ENCODE data around the gene UTP25. TPM values are rescaled to one million over a fixed set of nuclear protein-coding genes. Genes with fewer than 3 reads are reported as not detected.
"Not testable (repeated sequence)": the region's sequence is repeated elsewhere in the genome, so short reads cannot be mapped to it uniquely, and the experiment has no call there.

UTP25 gene
- total and polyA plus RNA-seq, 8 donors = 0.95 to 4.4 (median 3.0) TPM

DNA sequence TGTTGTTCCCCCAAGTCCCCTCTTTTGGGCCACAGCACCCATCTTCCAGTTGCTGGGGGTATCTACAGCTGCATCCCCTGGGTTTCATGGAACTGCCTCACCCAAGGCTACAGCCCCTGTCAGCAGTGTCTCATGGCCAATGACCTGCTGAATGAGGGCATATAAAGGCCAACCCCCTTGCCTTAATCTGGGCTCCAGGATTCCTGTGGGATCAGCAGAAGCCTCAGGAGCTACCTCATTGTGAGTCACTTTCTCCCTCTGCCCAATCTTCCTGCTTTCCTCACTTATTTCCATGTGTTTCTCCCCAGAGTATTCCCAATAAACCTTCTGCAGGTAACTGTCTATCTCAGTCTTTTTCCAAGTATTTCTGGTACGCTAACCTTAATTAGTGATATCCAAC, 73.0 kb downstream of the UTP25 start:
- no peak overlapping the region for H3K4me3 ChIP-seq
- H3K27me3 ChIP-seq = no peaks in the 10 kb centered on the region
- 89 to 97% methylated on average over 1 of the region's 1 CpG for WGBS, 2 donors
- no peaks in the 10 kb centered on the region for H3K36me3 ChIP-seq
- DNase-seq (no peak), FAIRE-seq (no peak), ATAC-seq (no peak)
- TF ChIP-seq, protein P1, sequence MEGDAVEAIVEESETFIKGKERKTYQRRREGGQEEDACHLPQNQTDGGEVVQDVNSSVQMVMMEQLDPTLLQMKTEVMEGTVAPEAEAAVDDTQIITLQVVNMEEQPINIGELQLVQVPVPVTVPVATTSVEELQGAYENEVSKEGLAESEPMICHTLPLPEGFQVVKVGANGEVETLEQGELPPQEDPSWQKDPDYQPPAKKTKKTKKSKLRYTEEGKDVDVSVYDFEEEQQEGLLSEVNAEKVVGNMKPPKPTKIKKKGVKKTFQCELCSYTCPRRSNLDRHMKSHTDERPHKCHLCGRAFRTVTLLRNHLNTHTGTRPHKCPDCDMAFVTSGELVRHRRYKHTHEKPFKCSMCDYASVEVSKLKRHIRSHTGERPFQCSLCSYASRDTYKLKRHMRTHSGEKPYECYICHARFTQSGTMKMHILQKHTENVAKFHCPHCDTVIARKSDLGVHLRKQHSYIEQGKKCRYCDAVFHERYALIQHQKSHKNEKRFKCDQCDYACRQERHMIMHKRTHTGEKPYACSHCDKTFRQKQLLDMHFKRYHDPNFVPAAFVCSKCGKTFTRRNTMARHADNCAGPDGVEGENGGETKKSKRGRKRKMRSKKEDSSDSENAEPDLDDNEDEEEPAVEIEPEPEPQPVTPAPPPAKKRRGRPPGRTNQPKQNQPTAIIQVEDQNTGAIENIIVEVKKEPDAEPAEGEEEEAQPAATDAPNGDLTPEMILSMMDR (IDR thresholded peaks at IDR 0.05) = no peak
- H3K4me1 ChIP-seq = no peaks in the 10 kb centered on the region
- intact Hi-C loops (cut with DNase I) = no loop called here
- H3K9me3 ChIP-seq = no peaks in the 10 kb centered on the region
- H3K27ac ChIP-seq = no peak overlapping the region

DNA sequence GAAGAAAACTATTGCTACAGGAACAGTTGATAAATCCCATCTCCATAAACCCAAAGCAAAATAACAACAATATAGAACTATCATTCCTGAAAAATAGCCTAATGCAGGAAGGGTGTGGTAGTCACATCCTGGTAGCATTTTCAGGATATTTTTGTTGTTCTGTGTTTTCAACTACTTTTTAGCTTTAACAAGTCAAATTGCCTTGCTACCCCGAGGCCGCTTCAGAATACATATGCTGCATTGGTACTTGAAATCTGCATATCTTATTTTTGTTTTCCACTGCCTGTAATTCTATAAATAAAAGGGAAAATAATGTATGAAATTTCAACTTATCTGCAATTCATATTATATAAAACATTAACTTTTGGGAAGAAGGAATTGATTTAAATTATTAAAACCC, 73.4 kb downstream of the UTP25 start:
- Histone ChIP-seq H3K36me3 (no peaks in the 10 kb centered on the region), H3K4me1 (no peaks in the 10 kb centered on the region), H3K4me3 (no peak overlapping the region), H3K27ac (no peak overlapping the region), H3K9me3 (no peaks in the 10 kb centered on the region), H3K27me3 (no peaks in the 10 kb centered on the region)
- intact Hi-C loops (cut with DNase I) = no loop called here
- TF ChIP-seq, protein P1 (IDR thresholded peaks at IDR 0.05) = no peak
- WGBS, 2 donors = 82 to 85% methylated on average over 2 of the region's 2 CpGs
- ATAC-seq (no peak), DNase-seq (no peak), FAIRE-seq (no peak)

DNA sequence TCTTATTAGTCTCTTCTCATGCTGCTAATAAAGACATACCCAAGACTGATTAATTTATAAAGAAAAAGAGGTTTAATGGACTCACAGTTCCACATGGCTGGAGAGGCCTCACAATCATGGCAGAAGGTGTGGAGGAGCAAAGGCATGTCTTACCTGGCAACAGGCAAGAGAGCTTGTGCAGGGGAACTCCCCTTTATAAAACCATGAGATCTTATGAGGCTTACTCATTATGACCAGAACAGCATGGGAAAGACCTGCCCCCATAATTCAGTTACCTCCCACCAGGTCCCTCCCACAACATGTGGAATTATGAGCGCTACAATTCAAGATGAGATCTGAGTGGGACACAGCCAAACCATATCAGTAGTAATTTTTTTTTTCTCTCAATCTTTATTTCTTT, 77.0 kb downstream of the UTP25 start:
- DNase-seq; H3K4me3 ChIP-seq; FAIRE-seq; intact Hi-C loops (cut with DNase I); ATAC-seq; H3K27ac ChIP-seq; H3K9me3 ChIP-seq; H3K4me1 ChIP-seq; H3K36me3 ChIP-seq; H3K27me3 ChIP-seq: not testable (repeated sequence)
- 88 to 91% methylated on average over 1 of the region's 1 CpG for WGBS, 2 donors

Other genes starting within 250 kb of the UTP25 start
- gene CAMK1G, start 244.3 kb upstream of the UTP25 start, total RNA-seq = under 1 TPM in 4 of 6 donors, not detected in 2; 0.06 to 0.52 (median 0.21) TPM
- gene CAMK1G, start 244.3 kb upstream of the UTP25 start, polyA plus RNA-seq = 1 to 10 TPM in 1 of 2 donors, under 1 TPM in 1; 0.11 to 1.2 TPM
- gene LAMB3, start 175.5 kb upstream of the UTP25 start, total RNA-seq = 10 to 100 TPM in 2 of 6 donors, 1 to 10 TPM in 4; 2.7 to 25.8 (median 4.9) TPM
- 1 to 10 TPM; 1.4 to 2.2 TPM for gene LAMB3, start 175.5 kb upstream of the UTP25 start, polyA plus RNA-seq
- gene G0S2, start 152.6 kb upstream of the UTP25 start, total RNA-seq = 10 to 100 TPM in 3 of 6 donors, 1 to 10 TPM in 3; 2.9 to 69.8 (median 11.2) TPM
- 10 to 100 TPM; 17.4 to 18.7 TPM for gene G0S2, start 152.6 kb upstream of the UTP25 start, polyA plus RNA-seq
- gene HSD11B1, start 123.1 kb upstream of the UTP25 start, total RNA-seq = 1 to 10 TPM in 3 of 6 donors, under 1 TPM in 2, not detected in 1; 0.51 to 5.6 (median 1.4) TPM
- under 1 TPM in 1 of 2 donors, not detected in 1; 0.47 TPM for gene HSD11B1, start 123.1 kb upstream of the UTP25 start, polyA plus RNA-seq
- 1 to 10 TPM in 4 of 6 donors, under 1 TPM in 2; 0.42 to 5.5 (median 1.5) TPM for gene TRAF3IP3, start 71.9 kb upstream of the UTP25 start, total RNA-seq
- gene TRAF3IP3, start 71.9 kb upstream of the UTP25 start, polyA plus RNA-seq = 1 to 10 TPM in 1 of 2 donors, under 1 TPM in 1; 0.68 to 1.4 TPM
- 1 to 10 TPM in 1 of 6 donors, under 1 TPM in 5; 0.39 to 1.2 (median 0.78) TPM for gene C1orf74, start 43.4 kb upstream of the UTP25 start, total RNA-seq
- under 1 TPM; 0.80 to 0.92 TPM for gene C1orf74, start 43.4 kb upstream of the UTP25 start, polyA plus RNA-seq
- gene IRF6, start 21.8 kb upstream of the UTP25 start, total RNA-seq = 10 to 100 TPM; 17.3 to 36.8 (median 22.0) TPM
- 10 to 100 TPM in 1 of 2 donors, 1 to 10 TPM in 1; 7.7 to 13.1 TPM for gene IRF6, start 21.8 kb upstream of the UTP25 start, polyA plus RNA-seq
- 1 to 10 TPM in 1 of 6 donors, under 1 TPM in 5; 0.14 to 1.0 (median 0.54) TPM for gene SYT14, start 110.2 kb downstream of the UTP25 start, total RNA-seq
- gene SYT14, start 110.2 kb downstream of the UTP25 start, polyA plus RNA-seq = 1 to 10 TPM in 1 of 2 donors, under 1 TPM in 1; 0.27 to 1.2 TPM